ENCODE measurements around the gene RSL1D1.
A peak's percentile ranks its signal among the peaks of the same experiment; 100 is the strongest.

DNA sequence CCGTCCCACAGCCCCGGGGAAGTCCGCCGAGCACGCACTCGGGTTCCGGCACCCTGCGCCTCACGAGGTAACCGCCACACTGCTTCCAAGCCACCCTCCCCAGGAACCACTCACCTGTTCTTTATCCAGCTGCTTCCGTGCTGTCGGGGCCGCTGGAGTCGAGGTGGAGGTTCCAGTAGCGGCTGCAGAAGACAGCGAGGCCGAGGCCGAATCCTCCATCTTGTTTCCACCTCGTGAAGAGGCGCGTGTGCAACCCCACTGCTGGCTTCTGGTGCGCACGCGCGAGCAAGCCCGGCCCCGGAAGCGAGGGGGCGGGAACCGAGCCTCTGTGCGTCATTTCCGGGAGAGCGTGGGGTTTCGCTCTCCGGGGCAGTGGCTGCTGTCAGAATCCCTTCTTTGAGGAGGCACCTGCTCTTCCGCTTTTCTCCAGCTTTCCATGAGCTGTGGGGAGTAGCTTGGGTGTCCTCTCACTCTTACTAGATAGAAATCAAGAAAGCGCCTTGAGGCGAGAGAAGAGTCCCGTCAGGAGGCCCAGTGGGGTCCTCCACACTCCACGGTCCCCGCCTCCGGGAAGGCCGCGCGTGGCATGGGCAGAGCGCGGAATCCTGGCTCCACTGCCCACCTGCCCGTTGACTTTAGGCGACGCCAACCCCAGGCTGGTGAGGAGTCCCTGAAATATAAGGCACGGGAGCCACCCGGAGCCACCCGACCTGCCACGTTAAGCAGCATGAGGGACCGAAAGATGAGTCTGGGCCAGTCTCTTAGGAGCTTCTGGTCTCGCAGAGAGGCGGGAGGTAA lies at the start of gene RSL1D1:
- TF ChIP-seq, protein P1, sequence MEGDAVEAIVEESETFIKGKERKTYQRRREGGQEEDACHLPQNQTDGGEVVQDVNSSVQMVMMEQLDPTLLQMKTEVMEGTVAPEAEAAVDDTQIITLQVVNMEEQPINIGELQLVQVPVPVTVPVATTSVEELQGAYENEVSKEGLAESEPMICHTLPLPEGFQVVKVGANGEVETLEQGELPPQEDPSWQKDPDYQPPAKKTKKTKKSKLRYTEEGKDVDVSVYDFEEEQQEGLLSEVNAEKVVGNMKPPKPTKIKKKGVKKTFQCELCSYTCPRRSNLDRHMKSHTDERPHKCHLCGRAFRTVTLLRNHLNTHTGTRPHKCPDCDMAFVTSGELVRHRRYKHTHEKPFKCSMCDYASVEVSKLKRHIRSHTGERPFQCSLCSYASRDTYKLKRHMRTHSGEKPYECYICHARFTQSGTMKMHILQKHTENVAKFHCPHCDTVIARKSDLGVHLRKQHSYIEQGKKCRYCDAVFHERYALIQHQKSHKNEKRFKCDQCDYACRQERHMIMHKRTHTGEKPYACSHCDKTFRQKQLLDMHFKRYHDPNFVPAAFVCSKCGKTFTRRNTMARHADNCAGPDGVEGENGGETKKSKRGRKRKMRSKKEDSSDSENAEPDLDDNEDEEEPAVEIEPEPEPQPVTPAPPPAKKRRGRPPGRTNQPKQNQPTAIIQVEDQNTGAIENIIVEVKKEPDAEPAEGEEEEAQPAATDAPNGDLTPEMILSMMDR (IDR thresholded peaks at IDR 0.05; ENCODE audit: insufficient read depth, low read length): no peak
- TF ChIP-seq POLR2AphosphoS5 (IDR thresholded peaks at IDR 0.05; ENCODE audit: low read depth): peak; percentile 97
- TF ChIP-seq, protein P2, sequence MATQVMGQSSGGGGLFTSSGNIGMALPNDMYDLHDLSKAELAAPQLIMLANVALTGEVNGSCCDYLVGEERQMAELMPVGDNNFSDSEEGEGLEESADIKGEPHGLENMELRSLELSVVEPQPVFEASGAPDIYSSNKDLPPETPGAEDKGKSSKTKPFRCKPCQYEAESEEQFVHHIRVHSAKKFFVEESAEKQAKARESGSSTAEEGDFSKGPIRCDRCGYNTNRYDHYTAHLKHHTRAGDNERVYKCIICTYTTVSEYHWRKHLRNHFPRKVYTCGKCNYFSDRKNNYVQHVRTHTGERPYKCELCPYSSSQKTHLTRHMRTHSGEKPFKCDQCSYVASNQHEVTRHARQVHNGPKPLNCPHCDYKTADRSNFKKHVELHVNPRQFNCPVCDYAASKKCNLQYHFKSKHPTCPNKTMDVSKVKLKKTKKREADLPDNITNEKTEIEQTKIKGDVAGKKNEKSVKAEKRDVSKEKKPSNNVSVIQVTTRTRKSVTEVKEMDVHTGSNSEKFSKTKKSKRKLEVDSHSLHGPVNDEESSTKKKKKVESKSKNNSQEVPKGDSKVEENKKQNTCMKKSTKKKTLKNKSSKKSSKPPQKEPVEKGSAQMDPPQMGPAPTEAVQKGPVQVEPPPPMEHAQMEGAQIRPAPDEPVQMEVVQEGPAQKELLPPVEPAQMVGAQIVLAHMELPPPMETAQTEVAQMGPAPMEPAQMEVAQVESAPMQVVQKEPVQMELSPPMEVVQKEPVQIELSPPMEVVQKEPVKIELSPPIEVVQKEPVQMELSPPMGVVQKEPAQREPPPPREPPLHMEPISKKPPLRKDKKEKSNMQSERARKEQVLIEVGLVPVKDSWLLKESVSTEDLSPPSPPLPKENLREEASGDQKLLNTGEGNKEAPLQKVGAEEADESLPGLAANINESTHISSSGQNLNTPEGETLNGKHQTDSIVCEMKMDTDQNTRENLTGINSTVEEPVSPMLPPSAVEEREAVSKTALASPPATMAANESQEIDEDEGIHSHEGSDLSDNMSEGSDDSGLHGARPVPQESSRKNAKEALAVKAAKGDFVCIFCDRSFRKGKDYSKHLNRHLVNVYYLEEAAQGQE (IDR thresholded peaks at IDR 0.05; ENCODE audit: insufficient replicate concordance, low read depth): peak; percentile 82
